ENCODE data around the gene TMPRSS11E.
"Not testable (repeated sequence)": the region's sequence is repeated elsewhere in the genome, so short reads cannot be mapped to it uniquely, and the experiment has no call there.

Gene TMPRSS11E

GRCh38 chr4:68535974-68536373, 88.7 kb downstream of the TMPRSS11E start:
- no peaks in the 10 kb centered on the region for H3K36me3 ChIP-seq (ENCODE audit: control insufficient read depth in 1 of 2, insufficient read depth in 2 of 2, low read depth in 1 of 2, low read length in 2 of 2)
- H2BK5ac ChIP-seq (ENCODE audit: low read depth, low read length, poor library complexity, severe bottlenecking): no peak overlapping the region
- H3K27me3 ChIP-seq (ENCODE audit: control insufficient read depth in 1 of 2, insufficient read depth in 1 of 2, low read length in 2 of 2): no peaks in the 10 kb centered on the region
- DNase-seq: no peak
- H3K9ac ChIP-seq (ENCODE audit: low read length): no peak overlapping the region
- no peak overlapping the region for H2AK5ac ChIP-seq (ENCODE audit: low read length, severe bottlenecking)
- WGBS: 63% methylated on average over 3 of the region's 6 CpGs
- H3K9me3 ChIP-seq (ENCODE audit: control insufficient read depth, low read length): no peaks in the 10 kb centered on the region
- no peaks in the 10 kb centered on the region for H3K79me1 ChIP-seq (replicated peaks; ENCODE audit: low read length, poor library complexity, severe bottlenecking)
- no peak overlapping the region for H3K27ac ChIP-seq (ENCODE audit: low read length, poor library complexity, severe bottlenecking)
- H2BK120ac ChIP-seq (ENCODE audit: low read depth, low read length): no peak overlapping the region
- H3K4me2 ChIP-seq (ENCODE audit: low read length, poor library complexity, severe bottlenecking): no peak overlapping the region
- no peak overlapping the region for H3K23ac ChIP-seq (ENCODE audit: low read length in 2 of 2)
- no peak overlapping the region for H3K18ac ChIP-seq (ENCODE audit: low read depth in 1 of 2, low read length in 2 of 2)
- H3K4me1 ChIP-seq (ENCODE audit: control insufficient read depth, insufficient read depth, low read depth, low read length): no peaks in the 10 kb centered on the region
- H2BK12ac ChIP-seq (ENCODE audit: low read length in 2 of 2): no peak overlapping the region
- H3K14ac ChIP-seq (ENCODE audit: low read length in 2 of 2): no peak overlapping the region
- no peak overlapping the region for H2BK15ac ChIP-seq (ENCODE audit: low read depth, poor library complexity, severe bottlenecking)
- H2AFZ ChIP-seq (ENCODE audit: low read depth, low read length): no peak overlapping the region
- no peak overlapping the region for H4K8ac ChIP-seq (ENCODE audit: low read length)
- no peak overlapping the region for H4K91ac ChIP-seq (ENCODE audit: low read length)
- H3K4ac ChIP-seq (ENCODE audit: low read depth in 1 of 2, low read length in 2 of 2): no peak overlapping the region
- no peak overlapping the region for H3K4me3 ChIP-seq (ENCODE audit: insufficient read depth in 1 of 2, low read depth in 1 of 2, low read length in 2 of 2)

- no peak overlapping the region for H3K18ac ChIP-seq (ENCODE audit: low read depth in 1 of 2, low read length in 2 of 2)
- no peak overlapping the region for H2BK12ac ChIP-seq (ENCODE audit: low read length in 2 of 2)
- H3K4ac ChIP-seq (ENCODE audit: low read depth in 1 of 2, low read length in 2 of 2): no peak overlapping the region
- H2AK5ac ChIP-seq (ENCODE audit: low read length, severe bottlenecking): no peak overlapping the region
- H3K9me3 ChIP-seq (ENCODE audit: control insufficient read depth, low read length): no peaks in the 10 kb centered on the region
- no peak overlapping the region for H4K91ac ChIP-seq (ENCODE audit: low read length)
- no peak overlapping the region for H2BK5ac ChIP-seq (ENCODE audit: low read depth, low read length, poor library complexity, severe bottlenecking)
- no peak overlapping the region for H2BK120ac ChIP-seq (ENCODE audit: low read depth, low read length)
- H3K79me1 ChIP-seq (replicated peaks; ENCODE audit: low read length, poor library complexity, severe bottlenecking): no peaks in the 10 kb centered on the region
- H3K9ac ChIP-seq (ENCODE audit: low read length): no peak overlapping the region
- H4K8ac ChIP-seq (ENCODE audit: low read length): no peak overlapping the region
- H3K4me3 ChIP-seq (ENCODE audit: insufficient read depth in 1 of 2, low read depth in 1 of 2, low read length in 2 of 2): no peak overlapping the region
- no peak overlapping the region for H2BK15ac ChIP-seq (ENCODE audit: low read depth, poor library complexity, severe bottlenecking)
- no peaks in the 10 kb centered on the region for H3K36me3 ChIP-seq (ENCODE audit: control insufficient read depth in 1 of 2, insufficient read depth in 2 of 2, low read depth in 1 of 2, low read length in 2 of 2)
- H3K27me3 ChIP-seq (ENCODE audit: control insufficient read depth in 1 of 2, insufficient read depth in 1 of 2, low read length in 2 of 2): no peaks in the 10 kb centered on the region
- no peaks in the 10 kb centered on the region for H3K4me1 ChIP-seq (ENCODE audit: control insufficient read depth, insufficient read depth, low read depth, low read length)
- H3K4me2 ChIP-seq (ENCODE audit: low read length, poor library complexity, severe bottlenecking): no peak overlapping the region
- WGBS: 78% methylated on average over 3 of the region's 3 CpGs
- H2AFZ ChIP-seq (ENCODE audit: low read depth, low read length): no peak overlapping the region
- no peak overlapping the region for H3K23ac ChIP-seq (ENCODE audit: low read length in 2 of 2)
- no peak overlapping the region for H3K27ac ChIP-seq (ENCODE audit: low read length, poor library complexity, severe bottlenecking)
- H3K14ac ChIP-seq (ENCODE audit: low read length in 2 of 2): no peak overlapping the region
- no peak for DNase-seq
Measured at GRCh38 chr4:68536375-68536774, 89.1 kb downstream of the TMPRSS11E start.

GRCh38 chr4:68542742-68543141, 95.5 kb downstream of the TMPRSS11E start:
- not testable (repeated sequence) for H2BK12ac ChIP-seq (ENCODE audit: low read length in 2 of 2); H3K9ac ChIP-seq (ENCODE audit: low read length); H3K27ac ChIP-seq (ENCODE audit: low read length, poor library complexity, severe bottlenecking); H3K23ac ChIP-seq (ENCODE audit: low read length in 2 of 2); H3K27me3 ChIP-seq (ENCODE audit: control insufficient read depth in 1 of 2, insufficient read depth in 1 of 2, low read length in 2 of 2); H4K91ac ChIP-seq (ENCODE audit: low read length); H3K9me3 ChIP-seq (ENCODE audit: control insufficient read depth, low read length); H3K18ac ChIP-seq (ENCODE audit: low read depth in 1 of 2, low read length in 2 of 2); H2AK5ac ChIP-seq (ENCODE audit: low read length, severe bottlenecking); H3K79me1 ChIP-seq (replicated peaks; ENCODE audit: low read length, poor library complexity, severe bottlenecking); H2BK5ac ChIP-seq (ENCODE audit: low read depth, low read length, poor library complexity, severe bottlenecking); H3K36me3 ChIP-seq (ENCODE audit: control insufficient read depth in 1 of 2, insufficient read depth in 2 of 2, low read depth in 1 of 2, low read length in 2 of 2); H4K8ac ChIP-seq (ENCODE audit: low read length); H3K4me1 ChIP-seq (ENCODE audit: control insufficient read depth, insufficient read depth, low read depth, low read length); H2BK120ac ChIP-seq (ENCODE audit: low read depth, low read length); H3K4me3 ChIP-seq (ENCODE audit: insufficient read depth in 1 of 2, low read depth in 1 of 2, low read length in 2 of 2); H3K4me2 ChIP-seq (ENCODE audit: low read length, poor library complexity, severe bottlenecking); H3K4ac ChIP-seq (ENCODE audit: low read depth in 1 of 2, low read length in 2 of 2); H3K14ac ChIP-seq (ENCODE audit: low read length in 2 of 2); H2BK15ac ChIP-seq (ENCODE audit: low read depth, poor library complexity, severe bottlenecking); DNase-seq; H2AFZ ChIP-seq (ENCODE audit: low read depth, low read length)
- WGBS: 86% methylated on average over 13 of the region's 13 CpGs
